ENCODE results near the gene PGPEP1.

PGPEP1 gene

GRCh38 chr19:18317961-18318800 is 22.2 kb upstream of the PGPEP1 start:
- ChIA-PET CTCF (interaction anchor here (0.5 to 2.5 kb wide), 3 partner anchors 11 to 46 kb away, joined by 3 to 11 read pairs (median 4); no protein-coding TSS in a partner anchor), POLR2A (interaction anchor here (1.9 to 21.8 kb wide), 2 partner anchors 13 to 40 kb away, joined by 5 to 491 read pairs; partner anchors contain the start of genes IQCN and JUND)
- TF ChIP-seq NFRKB (IDR thresholded peaks at IDR 0.05): no peak
- TF ChIP-seq ZNF384 (IDR thresholded peaks at IDR 0.05): no peak
- TF ChIP-seq ELF4 (IDR thresholded peaks at IDR 0.05): no peak
- TF ChIP-seq LEF1 (IDR thresholded peaks at IDR 0.05; ENCODE audit: borderline replicate concordance): no peak
- no peak for TF ChIP-seq FOXK2 (IDR thresholded peaks at IDR 0.05)
- TF ChIP-seq HDGF (IDR thresholded peaks at IDR 0.05; ENCODE audit: borderline replicate concordance): no peak
- TF ChIP-seq L3MBTL2 (conservative IDR thresholded peaks at IDR 0.05): no peak
- no peak for TF ChIP-seq BHLHE40 (IDR thresholded peaks at IDR 0.05; ENCODE audit: borderline replicate concordance)
- no peak for TF ChIP-seq SUZ12 (IDR thresholded peaks at IDR 0.05)
- no peak for DNase-seq (ENCODE audit: extremely low spot score)

GRCh38 chr19:18319591-18320135 is 20.7 kb upstream of the PGPEP1 start:
- CTCF ChIA-PET: interaction anchor here (1.6 to 3.6 kb wide), 2 partner anchors 9 to 40 kb away, joined by 4 to 59 read pairs; partner anchors contain the start of gene JUND
- TF ChIP-seq L3MBTL2 (conservative IDR thresholded peaks at IDR 0.05) (no peak), FOXM1 (IDR thresholded peaks at IDR 0.05; ENCODE audit: borderline replicate concordance) (no peak), ZNF384 (IDR thresholded peaks at IDR 0.05) (no peak), ELF4 (IDR thresholded peaks at IDR 0.05) (no peak), HDGF (IDR thresholded peaks at IDR 0.05; ENCODE audit: borderline replicate concordance) (no peak)
- DNase-seq (ENCODE audit: extremely low spot score): no peak
- POLR2A ChIA-PET: interaction anchor here (1.0 to 21.8 kb wide), 4 partner anchors 15 to 159 kb away, joined by 3 to 491 read pairs (median 3); partner anchors contain the start of genes IQCN and JUND

GRCh38 chr19:18320865-18321733 is 19.3 kb upstream of the PGPEP1 start:
- ChIA-PET CTCF (interaction anchor here (0.6 to 3.6 kb wide), 2 partner anchors 20 to 41 kb away, joined by 3 to 59 read pairs; partner anchors contain the start of gene JUND), POLR2A (interaction anchor here (0.6 to 21.8 kb wide), 10 partner anchors 7 to 179 kb away, joined by 3 to 491 read pairs (median 4); partner anchors contain the start of genes IQCN and JUND)
- TF ChIP-seq SP1 (IDR thresholded peaks at IDR 0.05) (no peak), SUZ12 (IDR thresholded peaks at IDR 0.05) (no peak), BHLHE40 (IDR thresholded peaks at IDR 0.05; ENCODE audit: borderline replicate concordance) (no peak), HDGF (IDR thresholded peaks at IDR 0.05; ENCODE audit: borderline replicate concordance) (no peak), FOXM1 (IDR thresholded peaks at IDR 0.05; ENCODE audit: borderline replicate concordance) (no peak), L3MBTL2 (conservative IDR thresholded peaks at IDR 0.05) (no peak), TARDBP (IDR thresholded peaks at IDR 0.05) (no peak), FOXA1 (IDR thresholded peaks at IDR 0.05) (no peak), CTBP1 (IDR thresholded peaks at IDR 0.05; ENCODE audit: borderline replicate concordance) (no peak), FOXK2 (IDR thresholded peaks at IDR 0.05) (no peak), ARNT (IDR thresholded peaks at IDR 0.05) (no peak), PKNOX1 (IDR thresholded peaks at IDR 0.05) (no peak), ZNF384 (IDR thresholded peaks at IDR 0.05) (no peak), NFRKB (IDR thresholded peaks at IDR 0.05) (no peak), ELF4 (IDR thresholded peaks at IDR 0.05) (no peak), LEF1 (IDR thresholded peaks at IDR 0.05; ENCODE audit: borderline replicate concordance) (no peak)
- no peak for DNase-seq (ENCODE audit: extremely low spot score)

- ChIA-PET POLR2A (interaction anchor here (0.8 to 21.8 kb wide), 16 partner anchors 8 to 99 kb away, joined by 3 to 491 read pairs (median 6); partner anchors contain the start of genes IQCN, JUND and SSBP4), CTCF (interaction anchor here (1.2 to 3.6 kb wide), 3 partner anchors 17 to 46 kb away, joined by 7 to 59 read pairs (median 8); partner anchors contain the start of gene JUND)
- no peak for DNase-seq (ENCODE audit: extremely low spot score)
- TF ChIP-seq FOXM1 (IDR thresholded peaks at IDR 0.05; ENCODE audit: borderline replicate concordance): no peak
- no peak for TF ChIP-seq ELF4 (IDR thresholded peaks at IDR 0.05)
- no peak for TF ChIP-seq FOXA1 (IDR thresholded peaks at IDR 0.05)
- no peak for TF ChIP-seq SUZ12 (IDR thresholded peaks at IDR 0.05)
- no peak for TF ChIP-seq BHLHE40 (IDR thresholded peaks at IDR 0.05; ENCODE audit: borderline replicate concordance)
- TF ChIP-seq NFRKB (IDR thresholded peaks at IDR 0.05): no peak
- TF ChIP-seq LEF1 (IDR thresholded peaks at IDR 0.05; ENCODE audit: borderline replicate concordance): no peak
- TF ChIP-seq SP1 (IDR thresholded peaks at IDR 0.05): no peak
- no peak for TF ChIP-seq FOXK2 (IDR thresholded peaks at IDR 0.05)
- TF ChIP-seq L3MBTL2 (conservative IDR thresholded peaks at IDR 0.05): no peak
- no peak for TF ChIP-seq ARNT (IDR thresholded peaks at IDR 0.05)
- TF ChIP-seq CTBP1 (IDR thresholded peaks at IDR 0.05; ENCODE audit: borderline replicate concordance): no peak
- no peak for TF ChIP-seq HDGF (IDR thresholded peaks at IDR 0.05; ENCODE audit: borderline replicate concordance)
- no peak for TF ChIP-seq PKNOX1 (IDR thresholded peaks at IDR 0.05)
- no peak for TF ChIP-seq ZNF384 (IDR thresholded peaks at IDR 0.05)
Measured at GRCh38 chr19:18321734-18322102, 18.7 kb upstream of the PGPEP1 start.

GRCh38 chr19:18322318-18322758 is 18.1 kb upstream of the PGPEP1 start:
- no peak for DNase-seq (ENCODE audit: extremely low spot score)
- ChIA-PET POLR2A (interaction anchor here (0.8 to 21.8 kb wide), 20 partner anchors 9 to 117 kb away, joined by 3 to 491 read pairs (median 4); partner anchors contain the start of genes IQCN, JUND and SSBP4), CTCF (interaction anchor here (0.6 to 3.6 kb wide), 5 partner anchors 11 to 92 kb away, joined by 3 to 59 read pairs (median 7); partner anchors contain the start of gene JUND)
- TF ChIP-seq ARNT (IDR thresholded peaks at IDR 0.05) (no peak), ZNF384 (IDR thresholded peaks at IDR 0.05) (no peak), SUZ12 (IDR thresholded peaks at IDR 0.05) (no peak), NFRKB (IDR thresholded peaks at IDR 0.05) (no peak), LEF1 (IDR thresholded peaks at IDR 0.05; ENCODE audit: borderline replicate concordance) (no peak), PKNOX1 (IDR thresholded peaks at IDR 0.05) (no peak), ELF4 (IDR thresholded peaks at IDR 0.05) (no peak), FOXK2 (IDR thresholded peaks at IDR 0.05) (no peak), FOXA1 (IDR thresholded peaks at IDR 0.05) (no peak), TARDBP (IDR thresholded peaks at IDR 0.05) (no peak), SP1 (IDR thresholded peaks at IDR 0.05) (no peak), CTBP1 (IDR thresholded peaks at IDR 0.05; ENCODE audit: borderline replicate concordance) (no peak)

All from HEK293T (cell line).